GM12872 (cell line): Measurements from ENCODE around the gene KBTBD4.

Experiments
- TF ChIP-seq, protein P1 (sequence below): IDR thresholded peaks from 3 replicates; pipeline ENCODE4 v1.5.1; 2011; ENCODE audit warnings: low read depth, mild to moderate bottlenecking, low read length, moderate library complexity; ENCODE audit not compliant: insufficient read depth

KBTBD4 gene

DNA sequence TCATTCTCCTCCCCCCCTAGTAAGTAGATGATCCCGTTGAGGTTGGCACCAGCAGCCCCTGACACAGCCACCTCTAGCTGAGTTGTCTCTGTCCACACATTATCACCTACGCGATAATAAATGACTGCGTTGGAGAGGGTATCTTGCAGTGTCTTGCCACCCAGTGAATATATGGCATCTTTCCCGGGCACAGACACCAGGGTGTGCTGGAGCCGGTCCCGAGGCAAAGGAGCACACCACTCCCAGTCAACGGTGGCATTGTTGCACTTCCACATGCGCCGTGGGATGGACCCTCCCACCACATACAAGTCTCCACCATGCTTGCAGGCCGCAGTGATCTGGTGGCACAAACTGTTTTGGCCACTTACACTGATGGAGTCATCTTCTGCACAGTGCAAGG lies 5.4 kb downstream of the KBTBD4 start:
- TF ChIP-seq, protein P1, sequence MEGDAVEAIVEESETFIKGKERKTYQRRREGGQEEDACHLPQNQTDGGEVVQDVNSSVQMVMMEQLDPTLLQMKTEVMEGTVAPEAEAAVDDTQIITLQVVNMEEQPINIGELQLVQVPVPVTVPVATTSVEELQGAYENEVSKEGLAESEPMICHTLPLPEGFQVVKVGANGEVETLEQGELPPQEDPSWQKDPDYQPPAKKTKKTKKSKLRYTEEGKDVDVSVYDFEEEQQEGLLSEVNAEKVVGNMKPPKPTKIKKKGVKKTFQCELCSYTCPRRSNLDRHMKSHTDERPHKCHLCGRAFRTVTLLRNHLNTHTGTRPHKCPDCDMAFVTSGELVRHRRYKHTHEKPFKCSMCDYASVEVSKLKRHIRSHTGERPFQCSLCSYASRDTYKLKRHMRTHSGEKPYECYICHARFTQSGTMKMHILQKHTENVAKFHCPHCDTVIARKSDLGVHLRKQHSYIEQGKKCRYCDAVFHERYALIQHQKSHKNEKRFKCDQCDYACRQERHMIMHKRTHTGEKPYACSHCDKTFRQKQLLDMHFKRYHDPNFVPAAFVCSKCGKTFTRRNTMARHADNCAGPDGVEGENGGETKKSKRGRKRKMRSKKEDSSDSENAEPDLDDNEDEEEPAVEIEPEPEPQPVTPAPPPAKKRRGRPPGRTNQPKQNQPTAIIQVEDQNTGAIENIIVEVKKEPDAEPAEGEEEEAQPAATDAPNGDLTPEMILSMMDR, result no peak

DNA sequence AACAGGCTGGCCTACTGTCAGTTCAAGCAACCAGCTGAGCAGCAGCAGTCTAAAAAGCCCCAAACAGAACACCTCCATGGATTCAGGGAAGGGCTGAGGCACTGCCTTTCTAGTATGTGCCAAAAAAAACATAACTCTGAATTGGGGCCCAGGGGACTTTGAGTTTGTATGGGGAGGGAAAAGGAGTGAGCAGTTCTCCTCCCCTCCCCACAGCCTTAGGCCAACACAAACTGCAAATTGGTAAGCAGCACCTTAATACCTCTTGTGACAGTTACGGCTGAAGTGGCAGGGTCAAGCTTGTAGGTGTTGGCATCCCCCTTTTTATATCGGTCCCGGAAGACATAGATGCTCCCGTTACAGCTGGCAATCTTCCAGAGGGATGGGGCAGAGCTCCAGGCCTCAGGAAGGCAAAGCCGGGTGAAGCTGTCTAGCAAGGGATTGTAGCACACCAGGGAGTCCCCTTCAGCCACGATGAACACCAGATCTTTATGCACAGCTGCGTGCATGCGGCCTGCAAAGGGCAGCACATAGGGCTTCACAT lies 6.0 kb downstream of the KBTBD4 start:
- TF ChIP-seq, protein P1, result no peak

DNA sequence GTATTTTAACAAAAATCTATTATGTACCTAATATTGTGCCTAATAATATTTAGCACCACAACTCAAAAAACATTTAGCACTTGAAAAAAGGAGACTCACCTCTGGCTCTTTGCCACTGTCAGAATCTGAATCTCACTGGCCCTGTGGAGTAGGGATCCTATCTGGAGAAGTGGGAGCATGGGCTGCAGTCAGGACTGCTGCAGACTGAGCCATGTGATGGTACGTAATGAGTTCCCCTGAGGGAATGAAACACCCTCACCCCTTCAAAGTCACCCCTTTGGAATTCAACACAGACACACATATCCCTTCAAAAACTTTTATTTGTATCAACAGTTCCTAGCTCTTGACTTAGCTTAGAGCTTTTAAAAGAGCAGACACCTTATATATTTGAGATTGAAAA lies 6.9 kb downstream of the KBTBD4 start:
- TF ChIP-seq, protein P1, result no peak

DNA sequence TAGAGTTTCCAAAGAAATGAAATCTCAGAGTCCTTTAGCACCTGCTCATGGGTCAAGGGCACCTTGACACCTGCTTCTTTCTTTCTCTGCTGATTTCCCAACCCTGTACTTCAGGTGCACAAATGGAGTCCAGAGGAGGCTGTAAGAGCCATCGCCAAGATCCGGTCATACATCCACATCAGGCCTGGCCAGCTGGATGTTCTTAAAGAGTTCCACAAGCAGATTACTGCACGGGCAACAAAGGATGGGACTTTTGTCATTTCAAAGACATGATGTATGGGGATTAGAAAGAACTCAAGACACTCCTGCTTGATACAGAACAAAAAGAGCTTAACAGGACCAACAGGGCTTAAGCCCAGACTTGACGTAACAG lies 7.4 kb downstream of the KBTBD4 start:
- TF ChIP-seq, protein P1, result no peak

DNA sequence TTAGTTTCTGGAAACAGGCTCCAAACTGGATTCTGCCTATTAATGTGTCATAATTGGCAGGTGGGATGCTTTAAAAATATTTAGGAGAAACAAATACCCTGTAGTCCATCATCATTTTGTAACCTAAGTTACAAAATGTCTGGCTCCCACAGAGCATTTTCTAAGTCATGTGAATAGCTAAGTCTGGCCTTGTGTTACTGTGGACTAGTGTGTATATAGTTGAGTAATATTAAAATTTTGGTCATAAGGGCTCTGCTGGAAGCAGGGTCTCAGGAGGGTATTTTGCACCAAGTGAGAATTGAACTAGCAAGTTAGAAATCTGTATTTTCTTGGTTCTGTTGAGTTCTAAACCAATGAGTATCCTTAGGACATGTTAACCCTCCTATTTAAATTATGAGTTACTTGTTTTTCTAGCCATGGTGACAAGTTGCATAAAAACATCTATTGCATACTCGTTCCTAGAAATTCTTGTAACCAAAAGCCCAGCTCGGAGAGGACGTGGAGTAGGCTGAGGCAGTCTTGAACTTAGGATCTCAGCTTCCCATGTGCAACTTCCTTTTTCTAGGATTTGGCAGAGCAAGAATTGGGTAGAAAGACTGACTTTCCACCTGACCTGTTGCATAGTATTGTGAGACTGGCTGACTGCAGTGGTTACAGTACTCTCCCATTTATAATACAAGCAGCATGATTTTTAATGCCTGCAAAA lies 8.0 kb downstream of the KBTBD4 start:
- TF ChIP-seq, protein P1, result no peak

DNA sequence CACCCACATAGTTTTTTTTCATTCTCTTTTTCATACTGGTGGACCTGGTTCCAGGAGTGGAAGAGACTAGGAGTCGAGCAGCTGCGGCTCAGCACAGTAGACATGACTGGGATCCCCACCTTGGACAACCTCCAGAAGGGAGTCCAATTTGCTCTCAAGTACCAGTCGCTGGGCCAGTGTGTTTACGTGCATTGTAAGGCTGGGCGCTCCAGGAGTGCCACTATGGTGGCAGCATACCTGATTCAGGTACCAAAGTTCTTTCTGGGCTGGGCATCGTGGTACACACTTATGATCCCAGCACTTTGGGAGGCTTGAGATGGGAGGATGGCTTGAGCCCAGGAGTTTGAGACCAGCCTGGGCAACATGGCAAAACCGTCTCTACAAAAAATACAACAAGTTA lies 9.1 kb downstream of the KBTBD4 start:
- TF ChIP-seq, protein P1, result no peak

DNA sequence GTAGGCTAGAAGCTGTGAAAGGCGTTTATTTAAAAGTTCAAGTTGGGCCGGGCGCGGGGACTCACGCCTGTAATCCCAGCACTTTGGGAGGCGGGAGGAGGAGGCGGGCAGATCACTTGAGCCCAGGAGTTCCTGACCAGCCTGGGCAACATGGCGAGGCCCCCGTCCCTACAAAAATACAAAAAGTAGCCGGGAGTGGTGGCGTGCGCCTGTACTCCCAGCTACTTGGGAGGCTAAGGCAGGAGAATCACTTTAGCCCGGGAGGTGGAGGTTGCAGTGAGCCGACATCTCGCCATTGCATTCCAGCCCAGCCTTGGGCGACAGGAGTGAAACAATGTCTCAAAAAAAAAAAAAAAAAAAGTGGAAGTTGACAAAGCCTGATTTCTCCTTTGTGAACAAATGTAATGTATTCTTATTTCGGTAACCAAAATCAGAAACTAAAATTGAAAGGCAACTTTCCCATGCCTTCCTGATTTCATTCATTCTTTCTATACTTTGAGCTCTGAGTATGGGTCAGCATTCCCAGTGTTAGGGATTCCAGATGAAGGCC lies 12.5 kb downstream of the KBTBD4 start:
- TF ChIP-seq, protein P1, result no peak
